Nephron progenitor cell (in vitro differentiated cells): ENCODE data around the gene ENHO.

Source experiments
- DNase-seq: peaks from one replicate; pipeline ENCODE4 v3.0.0; 2021
- H3K27ac Mint-ChIP-seq: 2 replicates; pipeline ENCODE4 v1.8.0; 2021; ENCODE audit warnings: mild to moderate bottlenecking, moderate library complexity, mixed read lengths
- H3K27me3 Mint-ChIP-seq: 2 replicates; pipeline ENCODE4 v1.8.0; 2021; ENCODE audit warnings: mild to moderate bottlenecking, low read depth, mixed read lengths; ENCODE audit not compliant: poor library complexity
- H3K36me3 Mint-ChIP-seq: 2 replicates; pipeline ENCODE4 v1.8.0; 2021; ENCODE audit warnings: low read depth, mixed read lengths
- H3K4me1 Mint-ChIP-seq: 2 replicates; pipeline ENCODE4 v1.8.0; 2021; ENCODE audit warnings: mixed read lengths
- H3K4me3 Mint-ChIP-seq: 2 replicates; pipeline ENCODE4 v1.8.0; 2021; ENCODE audit warnings: mild to moderate bottlenecking, moderate library complexity, mixed read lengths
- H3K9me3 Mint-ChIP-seq: 2 replicates; pipeline ENCODE4 v1.8.0; 2021; ENCODE audit warnings: mild to moderate bottlenecking, moderate library complexity, mixed read lengths
- CTCF ChIP-seq: fragments of 200-600 bp; sonication (generic); IDR thresholded peaks from 2 replicates; pipeline ENCODE4 v1.5.0; 2021; ENCODE audit warnings: antibody characterized with exemption

ENHO gene

GRCh38 chr9:34550681-34551270, 28.0 kb upstream of the ENHO start:
- peaks cover 62% of the 10 kb centered on the region for H3K4me1 Mint-ChIP-seq
- peaks cover 10% of the 10 kb centered on the region for H3K27me3 Mint-ChIP-seq
- no peaks in the 10 kb centered on the region for H3K9me3 Mint-ChIP-seq
- no peak for TF ChIP-seq CTCF
- H3K36me3 Mint-ChIP-seq = peaks cover 10% of the 10 kb centered on the region
- no peak overlapping the region for H3K4me3 Mint-ChIP-seq
- no peak overlapping the region for H3K27ac Mint-ChIP-seq
- no peak for DNase-seq

GRCh38 chr9:34550016-34550680, 27.4 kb upstream of the ENHO start:
- H3K4me1 Mint-ChIP-seq = peaks cover 56% of the 10 kb centered on the region
- H3K27me3 Mint-ChIP-seq = peaks cover 14% of the 10 kb centered on the region
- DNase-seq = no peak
- TF ChIP-seq CTCF = no peak
- no peak overlapping the region for H3K27ac Mint-ChIP-seq
- no peaks in the 10 kb centered on the region for H3K9me3 Mint-ChIP-seq
- H3K4me3 Mint-ChIP-seq = no peak overlapping the region
- H3K36me3 Mint-ChIP-seq = peaks cover 10% of the 10 kb centered on the region

GRCh38 chr9:34549407-34549732, 26.6 kb upstream of the ENHO start:
- no peak for TF ChIP-seq CTCF
- Mint-ChIP-seq H3K4me1 (peaks cover 48% of the 10 kb centered on the region), H3K9me3 (no peaks in the 10 kb centered on the region), H3K36me3 (peaks cover 5% of the 10 kb centered on the region), H3K27ac (no peak overlapping the region), H3K4me3 (no peak overlapping the region), H3K27me3 (peaks cover 22% of the 10 kb centered on the region)
- no peak for DNase-seq

- Mint-ChIP-seq H3K36me3 (peaks cover 4% of the 10 kb centered on the region), H3K4me3 (no peak overlapping the region), H3K27ac (peak overlapping the region; percentile 16), H3K9me3 (no peaks in the 10 kb centered on the region), H3K27me3 (peaks cover 27% of the 10 kb centered on the region), H3K4me1 (peaks cover 41% of the 10 kb centered on the region)
- peak; percentile 81 for TF ChIP-seq CTCF
- peak; percentile 87 for DNase-seq
Observed at GRCh38 chr9:34547960-34548611, 25.3 kb upstream of the ENHO start.

- peak; percentile 69 for TF ChIP-seq CTCF
- peak; percentile 82 for DNase-seq
- Mint-ChIP-seq H3K27me3 (peaks cover 30% of the 10 kb centered on the region), H3K36me3 (no peaks in the 10 kb centered on the region), H3K9me3 (peaks cover 4% of the 10 kb centered on the region), H3K4me3 (no peak overlapping the region), H3K4me1 (peaks cover 31% of the 10 kb centered on the region), H3K27ac (peak overlapping the region; percentile 44)
Observed at GRCh38 chr9:34546834-34547827, 24.3 kb upstream of the ENHO start.
